Measurements from ENCODE around the gene HYCC1. TPM values are rescaled to one million over a fixed set of nuclear protein-coding genes. Genes with fewer than 3 reads are reported as not detected.

The HYCC1 gene
- total RNA-seq, 1 donor from 2014 or later: 93.8 TPM

- Mint-ChIP-seq H3K27ac (ENCODE audit: unreplicated experiment) (no peak overlapping the region), H3K4me1 (ENCODE audit: unreplicated experiment) (no peaks in the 10 kb centered on the region), H3K4me3 (ENCODE audit: unreplicated experiment) (no peak overlapping the region), H3K9me3 (ENCODE audit: unreplicated experiment) (no peaks in the 10 kb centered on the region), H3K27me3 (ENCODE audit: unreplicated experiment) (no peaks in the 10 kb centered on the region), H3K36me3 (ENCODE audit: low read depth, unreplicated experiment) (no peaks in the 10 kb centered on the region)
- DNase-seq (ENCODE audit: low spot score): no peak
- no peak for TF ChIP-seq CTCF (IDR thresholded peaks at IDR 0.05; ENCODE audit: unreplicated experiment)
Observed at GRCh38 chr7:23027261-23027660, 13.3 kb upstream of the HYCC1 start.

- Mint-ChIP-seq H3K27ac (ENCODE audit: unreplicated experiment) (no peak overlapping the region), H3K36me3 (ENCODE audit: low read depth, unreplicated experiment) (no peaks in the 10 kb centered on the region), H3K27me3 (ENCODE audit: unreplicated experiment) (no peaks in the 10 kb centered on the region), H3K4me3 (ENCODE audit: unreplicated experiment) (no peak overlapping the region), H3K9me3 (ENCODE audit: unreplicated experiment) (no peaks in the 10 kb centered on the region), H3K4me1 (ENCODE audit: unreplicated experiment) (no peaks in the 10 kb centered on the region)
- no peak for DNase-seq (ENCODE audit: low spot score)
- no peak for TF ChIP-seq CTCF (IDR thresholded peaks at IDR 0.05; ENCODE audit: unreplicated experiment)
Observed at GRCh38 chr7:23026164-23026563, 12.2 kb upstream of the HYCC1 start.

- Mint-ChIP-seq H3K9me3 (ENCODE audit: unreplicated experiment) (no peaks in the 10 kb centered on the region), H3K27ac (ENCODE audit: unreplicated experiment) (no peak overlapping the region), H3K27me3 (ENCODE audit: unreplicated experiment) (no peaks in the 10 kb centered on the region), H3K4me3 (ENCODE audit: unreplicated experiment) (no peak overlapping the region), H3K4me1 (ENCODE audit: unreplicated experiment) (peaks cover under 1% of the 10 kb centered on the region), H3K36me3 (ENCODE audit: low read depth, unreplicated experiment) (no peaks in the 10 kb centered on the region)
- TF ChIP-seq CTCF (IDR thresholded peaks at IDR 0.05; ENCODE audit: unreplicated experiment): no peak
- DNase-seq (ENCODE audit: low spot score): no peak
Observed at GRCh38 chr7:23024454-23024853, 10.5 kb upstream of the HYCC1 start.

GRCh38 chr7:23022851-23023250 lies 8.9 kb upstream of the HYCC1 start:
- DNase-seq (ENCODE audit: low spot score): no peak
- Mint-ChIP-seq H3K9me3 (ENCODE audit: unreplicated experiment) (no peaks in the 10 kb centered on the region), H3K4me1 (ENCODE audit: unreplicated experiment) (peaks cover 13% of the 10 kb centered on the region), H3K27me3 (ENCODE audit: unreplicated experiment) (no peaks in the 10 kb centered on the region), H3K27ac (ENCODE audit: unreplicated experiment) (no peak overlapping the region), H3K4me3 (ENCODE audit: unreplicated experiment) (no peak overlapping the region), H3K36me3 (ENCODE audit: low read depth, unreplicated experiment) (no peaks in the 10 kb centered on the region)
- TF ChIP-seq CTCF (IDR thresholded peaks at IDR 0.05; ENCODE audit: unreplicated experiment): no peak

GRCh38 chr7:23022258-23022769 lies 8.4 kb upstream of the HYCC1 start:
- Mint-ChIP-seq H3K4me3 (ENCODE audit: unreplicated experiment) (no peak overlapping the region), H3K27me3 (ENCODE audit: unreplicated experiment) (no peaks in the 10 kb centered on the region), H3K27ac (ENCODE audit: unreplicated experiment) (no peak overlapping the region), H3K4me1 (ENCODE audit: unreplicated experiment) (peaks cover 18% of the 10 kb centered on the region), H3K36me3 (ENCODE audit: low read depth, unreplicated experiment) (no peaks in the 10 kb centered on the region), H3K9me3 (ENCODE audit: unreplicated experiment) (no peaks in the 10 kb centered on the region)
- no peak for TF ChIP-seq CTCF (IDR thresholded peaks at IDR 0.05; ENCODE audit: unreplicated experiment)
- no peak for DNase-seq (ENCODE audit: low spot score)

All from endothelial cell (in vitro differentiated cells).